NAMALWA (cell line): ENCODE results near the gene ITGA11.

ENCODE experiments used
- DNase-seq: peaks from one replicate; pipeline ENCODE4 v3.0.0-alpha.2; 2015; ENCODE audit warnings: low spot score

Gene ITGA11

DNA sequence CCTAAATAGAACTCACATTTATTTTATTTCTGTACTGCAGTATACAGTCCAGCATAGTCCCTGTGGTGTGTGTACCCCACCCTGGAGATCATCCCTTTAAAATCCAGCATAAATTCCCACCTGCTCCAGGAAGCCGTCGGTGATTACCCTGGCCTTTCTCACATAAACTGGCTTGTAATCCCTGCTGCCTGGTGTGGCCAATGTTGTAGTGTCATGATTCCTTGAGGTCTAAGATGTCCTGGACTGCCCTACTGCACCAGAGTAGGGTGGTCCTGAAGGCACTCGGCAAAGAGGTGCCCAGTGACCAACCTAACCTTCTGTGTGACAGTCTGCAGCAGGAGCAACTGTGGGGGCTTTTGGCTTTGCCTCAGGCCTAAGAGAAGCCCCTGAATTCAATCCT, 58.9 kb downstream of the ITGA11 start:
- DNase-seq, result no peak

- DNase-seq, result no peak
Observed at GRCh38 chr15:68372291-68372811, 59.6 kb downstream of the ITGA11 start.

- DNase-seq, result no peak
Observed at GRCh38 chr15:68371851-68372250, 60.1 kb downstream of the ITGA11 start.

DNA sequence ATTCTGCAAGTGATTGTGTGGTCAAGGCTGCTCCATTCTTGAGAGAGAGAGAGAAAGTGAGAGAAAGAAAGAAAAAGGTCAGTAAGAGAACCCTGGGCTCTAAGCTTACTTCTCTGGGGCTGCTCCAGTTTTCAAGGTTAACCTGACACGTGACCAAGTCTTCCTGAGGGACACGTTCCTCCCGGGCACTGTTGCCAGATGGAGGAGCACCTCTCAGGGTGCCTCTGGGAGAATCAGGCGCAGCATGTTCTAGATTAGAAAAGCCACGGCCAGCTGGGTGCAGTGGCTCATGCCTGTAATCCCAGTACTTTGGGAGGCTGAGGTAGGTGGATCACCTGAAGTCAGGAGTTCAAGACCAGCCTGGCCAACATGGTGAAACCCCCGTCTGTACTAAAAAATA, 60.8 kb downstream of the ITGA11 start:
- DNase-seq, result no peak

- DNase-seq, result no peak
Observed at GRCh38 chr15:68370768-68371151, 61.2 kb downstream of the ITGA11 start.

DNA sequence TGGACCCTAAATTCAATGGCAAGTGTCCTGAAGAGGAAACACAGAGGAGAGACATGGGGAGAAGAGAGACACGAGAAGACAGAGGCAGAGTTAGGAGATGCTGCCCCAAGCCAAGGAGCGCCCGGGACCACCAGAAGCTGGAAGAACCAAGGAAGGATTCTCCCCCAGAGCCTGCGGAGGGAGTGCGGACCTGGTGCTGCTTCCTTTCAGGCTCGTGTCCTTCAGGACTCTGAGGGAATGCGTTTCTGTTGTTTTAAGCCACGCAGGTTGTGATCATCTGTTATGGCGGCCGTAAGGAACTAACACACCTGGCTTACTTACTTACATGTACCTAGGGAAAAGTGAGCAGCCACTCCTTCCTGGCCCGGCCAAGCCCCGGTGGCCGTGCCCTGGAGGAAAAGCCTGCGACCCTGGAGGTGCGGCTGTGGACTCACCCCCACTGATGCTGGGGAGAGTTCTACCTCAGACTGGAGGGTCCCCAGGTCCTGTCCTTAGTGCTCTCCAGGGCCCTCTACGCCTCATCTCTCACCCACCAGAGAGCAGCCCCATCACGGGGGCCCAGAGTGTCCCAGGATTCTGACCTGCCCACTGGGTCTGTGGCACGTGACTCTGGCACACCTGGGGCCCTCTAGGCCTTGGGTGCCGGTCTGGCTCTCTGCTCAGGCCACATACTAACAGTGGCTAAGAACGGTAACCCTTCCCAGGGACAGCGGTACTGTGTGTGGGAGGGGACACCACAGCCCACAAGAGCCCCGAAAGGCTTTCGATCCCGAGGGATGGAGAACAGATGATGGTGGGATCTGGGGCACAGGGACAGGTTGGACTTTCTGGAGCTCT, 61.8 kb downstream of the ITGA11 start:
- no peak for DNase-seq

DNA sequence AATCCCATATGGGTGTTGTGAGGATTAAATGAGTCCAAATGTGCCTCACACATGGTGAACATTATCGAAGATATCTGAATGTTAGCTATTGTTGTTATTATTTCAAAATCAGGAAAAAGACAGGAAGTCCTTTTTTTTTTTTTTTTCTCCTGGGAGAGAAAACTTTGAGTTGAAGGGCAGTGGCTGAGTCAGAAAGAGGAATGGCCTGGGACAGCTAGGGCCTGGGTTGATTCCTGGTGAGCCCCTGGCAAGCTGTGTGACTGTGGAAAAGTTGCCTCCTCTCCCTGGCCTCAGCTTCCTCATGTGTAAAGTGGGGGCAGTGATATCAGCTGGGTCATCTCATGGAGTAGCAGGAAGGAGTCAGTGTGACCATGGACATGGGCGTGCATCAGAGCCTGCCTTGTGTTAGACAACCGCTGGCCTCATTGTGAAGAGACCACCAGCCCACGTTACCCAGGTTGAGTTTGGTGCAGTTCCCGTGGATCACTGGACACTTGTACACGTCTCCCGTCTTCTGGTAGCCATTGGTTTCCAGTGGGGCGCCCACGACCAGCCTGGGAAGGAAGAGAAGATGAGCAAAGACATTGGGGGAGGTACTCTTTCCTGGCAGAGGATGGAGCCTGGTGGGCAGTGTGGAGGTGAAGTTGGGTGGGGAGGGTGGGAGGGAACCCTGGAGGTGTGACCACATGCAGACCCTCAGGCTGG, 63.1 kb downstream of the ITGA11 start:
- DNase-seq, result no peak

GRCh38 chr15:68367992-68368391, 64.0 kb downstream of the ITGA11 start:
- DNase-seq, result no peak

- DNase-seq, result no peak
Observed at GRCh38 chr15:68367226-68367625, 64.7 kb downstream of the ITGA11 start.

- DNase-seq, result peak; percentile 38
Observed at GRCh38 chr15:68366314-68366713, 65.6 kb downstream of the ITGA11 start.

DNA sequence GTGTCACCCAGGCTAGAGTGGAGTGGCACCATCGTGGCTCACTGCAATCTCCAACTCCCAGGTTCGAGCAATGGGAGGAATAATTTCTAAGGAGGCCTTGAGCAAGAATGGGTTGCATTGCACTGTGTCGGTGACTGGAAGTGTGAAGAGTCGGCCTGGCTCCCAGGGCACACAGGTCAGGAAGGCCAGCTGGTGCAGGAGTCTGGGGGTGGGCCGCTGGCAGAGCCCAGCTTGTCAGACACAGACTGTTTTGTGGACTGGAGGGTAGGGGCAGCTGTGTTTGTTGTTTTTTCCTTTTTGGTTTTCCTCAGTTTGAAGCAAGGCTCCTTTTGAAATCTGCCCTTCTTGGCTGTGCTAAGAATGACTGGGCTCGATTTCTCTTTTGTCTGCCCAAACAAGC, 66.2 kb downstream of the ITGA11 start:
- no peak for DNase-seq

DNA sequence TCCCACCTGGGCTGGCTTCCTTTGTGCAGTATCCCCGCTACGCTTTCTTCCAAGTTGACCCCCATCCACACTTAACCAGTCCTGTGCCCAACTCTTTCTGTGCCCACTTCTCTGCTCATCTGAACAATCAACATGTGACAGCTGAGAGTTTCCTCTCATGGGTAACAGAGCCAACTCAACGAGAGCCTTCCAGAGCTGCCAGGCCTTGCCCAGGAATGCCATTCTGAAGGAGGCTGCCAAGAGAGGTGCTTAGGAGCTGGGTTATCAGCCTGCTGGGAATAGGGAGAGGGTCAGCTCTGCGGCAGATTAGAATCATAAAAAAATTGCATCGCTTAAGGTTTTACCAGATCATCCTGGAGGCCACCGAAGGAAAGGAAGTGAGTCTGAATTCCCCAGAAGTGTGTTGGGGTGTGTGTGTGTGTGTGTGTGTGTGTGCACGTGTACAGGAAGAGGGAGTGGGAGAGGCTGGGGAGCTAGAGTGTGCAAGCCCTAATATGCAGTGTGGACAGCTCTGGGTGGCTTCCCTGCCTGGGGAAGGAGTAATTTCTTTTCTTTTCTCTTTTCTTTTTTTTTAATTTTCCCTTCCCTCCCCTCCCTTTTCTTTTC, 66.7 kb downstream of the ITGA11 start:
- DNase-seq, result no peak

- no peak for DNase-seq
Observed at GRCh38 chr15:68364660-68365035, 67.3 kb downstream of the ITGA11 start.

- no peak for DNase-seq
Observed at GRCh38 chr15:68364028-68364659, 67.8 kb downstream of the ITGA11 start.

DNA sequence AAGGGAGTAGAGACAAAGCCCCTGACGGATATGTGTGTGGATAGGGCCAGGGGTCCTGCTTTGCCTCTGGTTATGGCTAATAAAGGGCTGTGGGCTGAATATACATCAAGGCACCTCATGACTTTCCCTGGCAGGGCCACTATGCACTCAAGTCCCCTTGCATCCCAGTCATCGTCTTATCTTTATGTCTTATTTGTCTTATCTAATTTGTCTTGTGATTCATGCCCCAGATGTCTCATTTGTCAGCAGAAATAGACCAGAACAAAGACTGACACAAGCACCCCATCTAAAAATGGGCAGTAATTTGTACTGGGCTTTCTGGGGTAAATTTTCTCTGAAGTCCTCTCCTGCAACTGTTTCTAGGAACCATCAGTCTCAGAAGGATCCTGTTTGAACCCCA, 68.6 kb downstream of the ITGA11 start:
- no peak for DNase-seq

DNA sequence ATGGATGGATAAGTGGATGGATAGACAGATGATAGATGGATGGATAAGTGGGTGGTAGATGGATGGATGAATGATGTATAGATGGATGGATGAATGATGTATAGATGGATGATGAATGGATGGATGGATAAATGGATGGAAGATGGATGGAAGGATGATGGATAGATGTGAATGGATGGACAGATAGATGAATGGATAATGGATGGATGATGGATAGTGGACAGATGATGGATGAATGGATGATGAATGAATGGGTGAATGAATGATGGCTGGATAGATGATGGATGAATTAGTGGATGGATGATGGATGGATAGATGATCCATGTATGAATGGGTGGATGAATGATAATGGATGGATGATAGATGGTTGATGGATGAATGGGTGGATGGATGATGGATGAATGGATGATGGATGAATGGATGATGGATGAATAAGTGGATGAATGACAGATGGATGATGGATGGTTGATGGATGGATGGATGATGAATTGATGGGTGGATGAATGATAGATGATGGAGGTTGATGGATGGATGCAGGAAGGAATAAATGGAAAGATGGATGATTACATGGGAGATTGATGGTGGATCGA, 69.3 kb downstream of the ITGA11 start:
- no peak for DNase-seq

- no peak for DNase-seq
Observed at GRCh38 chr15:68360721-68361120, 71.2 kb downstream of the ITGA11 start.

DNA sequence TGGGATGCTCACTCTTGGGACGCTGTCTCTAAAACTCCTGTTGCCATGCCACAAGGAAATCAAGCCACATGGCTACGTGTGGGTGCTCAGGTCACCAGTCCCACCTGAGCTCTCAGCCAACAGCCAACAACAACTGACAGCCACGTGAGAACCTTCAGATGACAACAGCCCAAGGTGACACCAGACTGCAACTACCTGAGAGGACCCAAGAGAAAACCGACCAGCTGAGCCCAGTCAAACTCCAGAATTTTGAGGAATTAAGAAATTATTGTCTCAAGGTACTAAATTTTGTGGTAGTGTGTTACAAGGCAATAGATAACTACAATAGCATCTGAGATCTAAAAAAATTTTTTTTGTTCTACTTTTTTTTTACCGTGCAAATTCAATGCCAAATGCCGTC, 75.2 kb downstream of the ITGA11 start:
- DNase-seq, result no peak

DNA sequence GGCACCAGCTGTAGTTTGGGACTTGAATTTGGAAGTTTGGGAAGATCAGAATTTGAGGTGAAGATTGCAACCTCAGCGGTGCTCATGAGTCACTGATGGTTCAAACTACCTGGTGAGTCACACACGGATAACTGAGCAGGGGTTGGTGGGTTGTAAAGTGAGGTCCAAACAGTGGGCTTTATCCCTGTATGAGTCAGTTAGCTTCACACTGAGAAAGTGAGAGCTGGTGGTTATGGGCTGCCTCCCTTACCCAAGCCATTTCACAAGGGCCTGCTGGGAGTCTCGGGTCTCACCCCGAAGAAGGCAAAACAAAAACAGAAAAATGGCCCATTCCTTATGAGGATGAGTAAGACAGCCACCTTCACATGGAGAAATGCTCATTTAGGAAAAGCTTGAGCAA, 77.0 kb downstream of the ITGA11 start:
- no peak for DNase-seq

- no peak for DNase-seq
Observed at GRCh38 chr15:68354268-68354667, 77.7 kb downstream of the ITGA11 start.

- DNase-seq, result no peak
Observed at GRCh38 chr15:68353421-68354135, 78.4 kb downstream of the ITGA11 start.
